Suprapubic skin (tissue), 4 donors: Measurements from ENCODE around the gene PASK.

Source experiments
- POLR2A ChIP-seq, 2 donors: fragments of 450-650 bp; IDR thresholded peaks; one replicate each; pipeline ENCODE4 v1.6.1; 2017; ENCODE audit warnings: antibody characterized with exemption in 2 of 2, mild to moderate bottlenecking in 2 of 2, moderate library complexity in 2 of 2
- POLR2AphosphoS5 ChIP-seq, 3 donors: sonication (generic); formaldehyde crosslinking; IDR thresholded peaks; one replicate each; pipeline ENCODE4 v1.6.1; 2017; ENCODE audit warnings: antibody characterized with exemption in 3 of 3
- TF ChIP-seq, protein P1 (sequence below), 2 donors: fragments of 200-600 bp in 1 of 2; fragments of 450-650 bp in 1 of 2; sonication (generic) in 1 of 2; IDR thresholded peaks; one replicate each; pipeline ENCODE4 v1.5.1; 2016 to 2019; ENCODE audit warnings: antibody characterized with exemption in 2 of 2, mild to moderate bottlenecking in 1 of 2, moderate library complexity in 1 of 2

DNA sequence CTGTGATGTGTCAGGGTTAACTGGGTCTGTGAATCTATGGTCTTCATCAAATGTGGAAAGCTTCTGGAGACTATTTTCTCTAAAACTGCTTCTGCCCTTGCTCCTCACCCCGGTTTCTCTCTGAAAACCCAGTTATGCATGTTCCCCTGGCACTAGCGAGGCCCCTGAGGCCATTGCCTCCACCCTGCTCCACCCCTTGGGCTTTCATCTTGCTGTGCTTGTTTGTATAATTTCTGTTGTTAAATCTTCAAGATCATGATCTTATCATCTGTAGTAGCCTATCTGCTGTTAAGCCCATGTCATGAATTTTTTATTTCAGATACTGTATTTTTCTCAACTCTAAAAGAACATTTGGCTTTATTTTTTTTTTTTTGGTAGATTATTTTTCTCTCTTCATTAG, 24.3 kb upstream of the PASK start:
- TF ChIP-seq, protein P1, sequence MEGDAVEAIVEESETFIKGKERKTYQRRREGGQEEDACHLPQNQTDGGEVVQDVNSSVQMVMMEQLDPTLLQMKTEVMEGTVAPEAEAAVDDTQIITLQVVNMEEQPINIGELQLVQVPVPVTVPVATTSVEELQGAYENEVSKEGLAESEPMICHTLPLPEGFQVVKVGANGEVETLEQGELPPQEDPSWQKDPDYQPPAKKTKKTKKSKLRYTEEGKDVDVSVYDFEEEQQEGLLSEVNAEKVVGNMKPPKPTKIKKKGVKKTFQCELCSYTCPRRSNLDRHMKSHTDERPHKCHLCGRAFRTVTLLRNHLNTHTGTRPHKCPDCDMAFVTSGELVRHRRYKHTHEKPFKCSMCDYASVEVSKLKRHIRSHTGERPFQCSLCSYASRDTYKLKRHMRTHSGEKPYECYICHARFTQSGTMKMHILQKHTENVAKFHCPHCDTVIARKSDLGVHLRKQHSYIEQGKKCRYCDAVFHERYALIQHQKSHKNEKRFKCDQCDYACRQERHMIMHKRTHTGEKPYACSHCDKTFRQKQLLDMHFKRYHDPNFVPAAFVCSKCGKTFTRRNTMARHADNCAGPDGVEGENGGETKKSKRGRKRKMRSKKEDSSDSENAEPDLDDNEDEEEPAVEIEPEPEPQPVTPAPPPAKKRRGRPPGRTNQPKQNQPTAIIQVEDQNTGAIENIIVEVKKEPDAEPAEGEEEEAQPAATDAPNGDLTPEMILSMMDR (IDR thresholded peaks at IDR 0.05): no peak
- TF ChIP-seq POLR2AphosphoS5 (IDR thresholded peaks at IDR 0.05): no peak
- TF ChIP-seq POLR2A (IDR thresholded peaks at IDR 0.05): no peak
